Frontal cortex (tissue), 4 donors: ENCODE results near the gene TMOD1. TPM values are rescaled to one million over a fixed set of nuclear protein-coding genes. Genes with fewer than 3 reads are reported as not detected.
A peak's percentile ranks its signal among the peaks of the same experiment; 100 is the strongest.
"Not testable (repeated sequence)": the region's sequence is repeated elsewhere in the genome, so short reads cannot be mapped to it uniquely, and the experiment has no call there.

ENCODE experiments used
- DNase-seq, 2 donors: peaks; one replicate each; pipeline ENCODE4 v3.0.0; 2012; ENCODE audit warnings: low spot score in 2 of 2
- FAIRE-seq: peaks from 2 replicates; lab custom pipeline; 2012; peaks lifted over from hg19 to GRCh38; lab: Jason Lieb, UNC
- total RNA-seq: library from RNA; depleted of rRNA; stranded (reverse); fragments of >200 nt; gene quantifications from one replicate; pipeline ENCODE4 v1.2.3, GENCODE V29; 2014
- donor health status: control.
- donor health status: control.
- donor health status: control.

The TMOD1 gene
- total RNA-seq, 1 donor from 2014 or later: 20.0 TPM

GRCh38 chr9:97497558-97498375 lies 3.7 kb upstream of the TMOD1 start:
- DNase-seq: not testable (repeated sequence)
- peak; percentile 24 for FAIRE-seq

- not testable (repeated sequence) for DNase-seq, FAIRE-seq
Measured at GRCh38 chr9:97498846-97499245, 2.6 kb upstream of the TMOD1 start.

GRCh38 chr9:97500263-97500662 lies 1.2 kb upstream of the TMOD1 start:
- DNase-seq (no peak), FAIRE-seq (no peak)

- FAIRE-seq: no peak
Measured at GRCh38 chr9:97500765-97501176, 695 bp upstream of the TMOD1 start.

GRCh38 chr9:97501972-97502221 lies 431 bp downstream of the TMOD1 start:
- DNase-seq (no peak), FAIRE-seq (no peak)

More at GRCh38 chr9:97500765-97501176, 695 bp upstream of the TMOD1 start:
- DNase-seq: no peak

GRCh38 chr9:97502222-97502983 lies 937 bp downstream of the TMOD1 start:
- FAIRE-seq: no peak

GRCh38 chr9:97502984-97503861 lies 1.8 kb downstream of the TMOD1 start:
- FAIRE-seq (no peak), DNase-seq (no peak)

More at GRCh38 chr9:97502222-97502983, 937 bp downstream of the TMOD1 start:
- peak in 1 of 2 donors; percentile 46 for DNase-seq

- no peak for FAIRE-seq
- no peak for DNase-seq
Measured at GRCh38 chr9:97503862-97504210, 2.4 kb downstream of the TMOD1 start.

GRCh38 chr9:97504381-97505216 lies 3.1 kb downstream of the TMOD1 start:
- DNase-seq (no peak), FAIRE-seq (no peak)

- no peak for DNase-seq
- FAIRE-seq: no peak
Measured at GRCh38 chr9:97505845-97506244, 4.4 kb downstream of the TMOD1 start.

GRCh38 chr9:97506306-97506705 lies 4.8 kb downstream of the TMOD1 start:
- FAIRE-seq (no peak), DNase-seq (no peak)

- FAIRE-seq: no peak
Measured at GRCh38 chr9:97506787-97507186, 5.3 kb downstream of the TMOD1 start.

GRCh38 chr9:97507428-97507984 lies 6.0 kb downstream of the TMOD1 start:
- no peak for FAIRE-seq
- DNase-seq: no peak

More at GRCh38 chr9:97506787-97507186, 5.3 kb downstream of the TMOD1 start:
- no peak for DNase-seq

- DNase-seq (no peak), FAIRE-seq (no peak)
Measured at GRCh38 chr9:97508852-97509251, 7.4 kb downstream of the TMOD1 start.

GRCh38 chr9:97510797-97511654 lies 9.6 kb downstream of the TMOD1 start:
- FAIRE-seq (no peak), DNase-seq (no peak)

- DNase-seq: no peak
- no peak for FAIRE-seq
Measured at GRCh38 chr9:97511655-97512427, 10.4 kb downstream of the TMOD1 start.

GRCh38 chr9:97512966-97513560 lies 11.6 kb downstream of the TMOD1 start:
- FAIRE-seq (no peak), DNase-seq (no peak)
